PC-3 (cell line): Measurements from ENCODE around the gene RSRC1. TPM values are rescaled to one million over a fixed set of nuclear protein-coding genes. Genes with fewer than 3 reads are reported as not detected.

Source experiments
- ATAC-seq: fragments of 200-7000 bp; cut with Tn5 transposase; 2 replicates; pipeline ENCODE4 v1.9.1; 2020; ENCODE audit warnings: mild to moderate bottlenecking, moderate library complexity
- BruUV-seq: library from RNA; stranded (reverse); fragments of 400-500 nt; replicated peaks from 2 replicates; lab custom pipeline; 2021; lab: Mats Ljungman, UMichigan
- CTCF ChIA-PET: fragments of 300-600 bp; sonication (Branson Sonifier 250); formaldehyde crosslinking; loops from one replicate; lab custom pipeline; 2022; ENCODE audit warnings: antibody characterized with exemption; lab: Charles Lee
- POLR2A ChIA-PET: fragments of 300-600 bp; sonication (Branson Sonifier 250); formaldehyde crosslinking; loops from one replicate; lab custom pipeline; 2022; ENCODE audit warnings: antibody characterized with exemption; ENCODE audit not compliant: unreplicated experiment; lab: Charles Lee
- DNase-seq: peaks from one replicate; pipeline ENCODE4 v3.0.0-alpha.2; 2015
- H2AFZ ChIP-seq: fragments of 300-600 bp; sonication (generic); 2 replicates; pipeline ENCODE4 v1.6.0; 2016; ENCODE audit warnings: antibody characterized with exemption, low read length
- H3F3A ChIP-seq: fragments of 300-600 bp; sonication (generic); one replicate; pipeline ENCODE4 v1.6.0; 2017; ENCODE audit warnings: antibody characterized with exemption, low read length, control low read depth, mild to moderate bottlenecking; ENCODE audit not compliant: unreplicated experiment
- H3K27ac ChIP-seq: fragments of 300-600 bp; sonication (generic); 2 replicates; pipeline ENCODE4 v1.5.1; 2016; ENCODE audit warnings: mild to moderate bottlenecking, low read length
- H3K27me3 ChIP-seq: fragments of 300-600 bp; sonication (generic); 2 replicates; pipeline ENCODE4 v1.6.1; 2016; ENCODE audit warnings: low read length, mixed read lengths
- H3K36me3 ChIP-seq: fragments of 300-600 bp; sonication (generic); 2 replicates; pipeline ENCODE4 v1.6.1; 2016; ENCODE audit warnings: low read depth, mixed run types, low read length, mixed read lengths
- H3K4me1 ChIP-seq: fragments of 300-600 bp; sonication (generic); 2 replicates; pipeline ENCODE4 v1.5.1; 2016; ENCODE audit warnings: low read length; ENCODE audit not compliant: insufficient read depth
- H3K4me2 ChIP-seq: fragments of 300-600 bp; sonication (generic); 2 replicates; pipeline ENCODE4 v1.6.0; 2016; ENCODE audit warnings: low read length
- H3K4me3 ChIP-seq: fragments of 300-600 bp; sonication (generic); 2 replicates; pipeline ENCODE4 v1.5.1; 2016; ENCODE audit warnings: mild to moderate bottlenecking, low read length, mixed read lengths
- H3K79me2 ChIP-seq: fragments of 300-600 bp; sonication (generic); 2 replicates; pipeline ENCODE4 v1.6.1; 2017; ENCODE audit warnings: low read length, mixed read lengths
- H3K9ac ChIP-seq: fragments of 300-600 bp; sonication (generic); 2 replicates; pipeline ENCODE4 v1.6.0; 2016; ENCODE audit warnings: mild to moderate bottlenecking, low read length
- H3K9me2 ChIP-seq: fragments of 300-600 bp; sonication (generic); replicated peaks from 2 replicates; pipeline ENCODE4 v1.6.1; 2016; ENCODE audit warnings: mixed run types, low read length, mixed read lengths
- H3K9me3 ChIP-seq: fragments of 300-600 bp; sonication (generic); 2 replicates; pipeline ENCODE4 v1.6.1; 2016; ENCODE audit warnings: low read length, mixed read lengths
- H4K20me1 ChIP-seq: fragments of 300-600 bp; sonication (generic); 2 replicates; pipeline ENCODE4 v1.6.1; 2016; ENCODE audit warnings: low read length, mixed read lengths
- CTCF ChIP-seq: fragments of 300-600 bp; sonication (generic); conservative IDR thresholded peaks from 2 replicates; pipeline ENCODE4 v1.5.1; 2017; ENCODE audit warnings: antibody characterized with exemption, low read depth, mild to moderate bottlenecking, low read length
- EZH2 ChIP-seq: fragments of 300-600 bp; sonication (generic); IDR thresholded peaks from one replicate; pipeline ENCODE4 v1.6.1; 2017; ENCODE audit warnings: antibody characterized with exemption, mild to moderate bottlenecking, low read length; ENCODE audit not compliant: unreplicated experiment
- EZH2phosphoT487 ChIP-seq: fragments of 300-600 bp; sonication (generic); IDR thresholded peaks from 2 replicates; pipeline ENCODE4 v1.6.1; 2018; ENCODE audit warnings: mild to moderate bottlenecking, antibody characterized with exemption, low read length, borderline replicate concordance
- intact Hi-C: fragments of 100-400 bp; cut with micrococcal nuclease; formaldehyde crosslinking; loops from 2 replicates; pipeline ENCODE4 v1.9.0; 2023
- total RNA-seq: library from RNA; depleted of rRNA; stranded (reverse); fragments of >200 nt; gene quantifications from 2 replicates; pipeline ENCODE4 v1.2.3, GENCODE V29; 2014

Gene RSRC1
- total RNA-seq, 1 experiment from 2014 or later, result 39.5 TPM

GRCh38 chr3:158369279-158369678 is 259.4 kb downstream of the RSRC1 start:
- DNase-seq, result no peak
- Histone ChIP-seq H3K27ac (no peak overlapping the region), H2AFZ (no peak overlapping the region), H3K9me2 (no peaks in the 10 kb centered on the region), H3F3A (no peaks in the 10 kb centered on the region), H3K9ac (no peak overlapping the region), H3K4me2 (no peak overlapping the region), H3K79me2 (no peaks in the 10 kb centered on the region), H3K9me3 (no peaks in the 10 kb centered on the region), H3K4me3 (no peak overlapping the region), H3K36me3 (no peaks in the 10 kb centered on the region), H3K4me1 (no peaks in the 10 kb centered on the region), H4K20me1 (no peaks in the 10 kb centered on the region), H3K27me3 (no peaks in the 10 kb centered on the region)
- ChIA-PET CTCF (no interaction called here), POLR2A (no interaction called here)
- ATAC-seq, result no peak
- intact Hi-C loops, result no loop called here
- TF ChIP-seq CTCF (no peak), EZH2phosphoT487 (no peak), EZH2 (no peak)
- no TSS peak for BruUV-seq

GRCh38 chr3:158379517-158379916 is 269.6 kb downstream of the RSRC1 start:
- H3K4me1 ChIP-seq, result peaks cover 11% of the 10 kb centered on the region
- no peaks in the 10 kb centered on the region for H4K20me1 ChIP-seq
- H3K9me2 ChIP-seq, result no peaks in the 10 kb centered on the region
- TF ChIP-seq CTCF, result no peak
- TF ChIP-seq EZH2, result no peak
- no peak for TF ChIP-seq EZH2phosphoT487
- H3K36me3 ChIP-seq, result no peaks in the 10 kb centered on the region
- ChIA-PET CTCF (no interaction called here), POLR2A (interaction anchor here (0.6 kb wide), 1 partner anchor 138 kb away, joined by 11 read pairs; no protein-coding TSS in a partner anchor)
- H3K79me2 ChIP-seq, result no peaks in the 10 kb centered on the region
- H3K4me2 ChIP-seq, result no peak overlapping the region
- no peak overlapping the region for H2AFZ ChIP-seq
- no peak overlapping the region for H3K9ac ChIP-seq
- H3K9me3 ChIP-seq, result no peaks in the 10 kb centered on the region
- no peaks in the 10 kb centered on the region for H3K27me3 ChIP-seq
- DNase-seq (no peak), ATAC-seq (no peak)
- BruUV-seq, result no TSS peak
- H3F3A ChIP-seq, result no peaks in the 10 kb centered on the region
- no peak overlapping the region for H3K4me3 ChIP-seq
- H3K27ac ChIP-seq, result no peak overlapping the region
- intact Hi-C loops, result no loop called here

GRCh38 chr3:158381262-158381868 is 271.5 kb downstream of the RSRC1 start:
- no peaks in the 10 kb centered on the region for H3K79me2 ChIP-seq
- no TSS peak for BruUV-seq
- no peaks in the 10 kb centered on the region for H3K9me2 ChIP-seq
- H3K27ac ChIP-seq, result peak overlapping the region; percentile 52
- no peaks in the 10 kb centered on the region for H3K36me3 ChIP-seq
- no peak overlapping the region for H3K4me3 ChIP-seq
- H4K20me1 ChIP-seq, result no peaks in the 10 kb centered on the region
- ChIA-PET POLR2A (no interaction called here), CTCF (no interaction called here)
- H3K27me3 ChIP-seq, result no peaks in the 10 kb centered on the region
- no peaks in the 10 kb centered on the region for H3F3A ChIP-seq
- no peak overlapping the region for H3K9ac ChIP-seq
- intact Hi-C loops, result no loop called here
- peak; percentile 59 for DNase-seq
- H2AFZ ChIP-seq, result no peak overlapping the region
- no peak overlapping the region for H3K4me2 ChIP-seq
- ATAC-seq, result peak; percentile 90
- TF ChIP-seq EZH2phosphoT487, result no peak
- no peak for TF ChIP-seq EZH2
- TF ChIP-seq CTCF, result no peak
- H3K9me3 ChIP-seq, result no peaks in the 10 kb centered on the region
- H3K4me1 ChIP-seq, result peaks cover 11% of the 10 kb centered on the region
